Measurements from ENCODE around the gene FN3KRP. TPM values are rescaled to one million over a fixed set of nuclear protein-coding genes. Genes with fewer than 3 reads are reported as not detected.

Gene FN3KRP
- total and polyA plus RNA-seq, 4 donors = 17.3 to 27.6 (median 23.6) TPM

DNA sequence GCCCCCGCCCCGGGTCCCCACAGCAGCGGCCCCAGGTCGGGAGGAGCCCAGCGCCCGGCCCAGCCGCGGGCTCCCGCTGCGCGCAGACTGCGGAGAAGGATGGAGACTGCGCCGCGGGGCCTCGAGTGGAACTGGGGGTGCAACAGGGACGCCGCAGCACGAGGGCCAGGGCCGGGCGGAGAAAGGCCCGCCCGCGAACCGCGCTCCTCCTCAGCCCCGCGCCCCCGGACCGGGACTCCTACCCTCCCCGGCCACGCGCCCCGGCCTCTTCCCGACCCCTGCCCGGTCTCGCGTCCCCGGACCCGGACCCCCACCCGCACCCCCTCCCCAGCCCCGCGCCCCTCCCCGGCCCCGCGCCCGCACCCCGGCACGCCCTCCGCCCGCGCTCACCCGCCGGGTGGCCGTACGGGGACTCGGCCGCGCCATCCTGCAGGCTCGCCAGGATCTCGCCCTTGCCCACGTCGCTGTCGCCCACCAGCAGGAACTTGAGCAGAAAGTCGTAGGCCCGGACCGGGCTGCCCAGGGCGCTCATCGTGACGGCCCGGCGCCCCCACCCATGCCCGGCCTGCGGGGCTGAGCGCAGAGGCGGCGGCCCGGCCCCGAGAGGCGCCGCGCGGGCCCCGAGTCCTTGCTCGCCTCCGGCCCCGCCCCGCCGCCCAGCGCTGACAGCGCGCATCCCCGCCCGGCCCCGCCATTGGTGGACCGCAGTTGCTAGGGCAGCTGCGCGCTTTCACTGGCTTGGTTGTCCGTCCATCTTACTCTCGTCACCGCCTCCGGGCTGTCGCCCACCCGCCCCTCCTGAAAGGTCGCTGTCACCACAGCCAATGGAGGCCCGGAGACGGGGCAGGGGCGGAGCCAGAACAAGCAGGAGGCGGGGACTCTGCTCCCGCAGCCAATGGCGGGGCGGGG lies 18.2 kb upstream of the FN3KRP start, which contains the start of gene RAB40B:
RAB40B (minus strand) TSS at position 634 of the 909 bp plus-strand sequence; CDS start at position 532, 102 bp downstream.
- peak within 1 kb of the TSS; percentile 80 for H3K4me3 ChIP-seq
- peaks cover 0 to 23% (median 12%) of the 10 kb centered on the region in 5 donors for H3K4me1 ChIP-seq (ENCODE audit: control insufficient read depth in 5 of 5, insufficient read depth in 5 of 5, low read length in 5 of 5)
- peaks cover 0 to 4% (median 2%) of the 10 kb centered on the region in 4 donors for H3K36me3 ChIP-seq (ENCODE audit: control insufficient read depth in 4 of 4, insufficient read depth in 4 of 4, low read length in 4 of 4)
- 0 to 1% methylated on average over 66 to 112 of the region's 112 CpGs for WGBS, 2 donors
- no peak within 1 kb of the TSS for H3K9ac ChIP-seq (ENCODE audit: insufficient read depth in 1 of 2, low read length in 2 of 2)
- DNase-seq = peak; percentile 99 to 100 (median 99)
- peak within 1 kb of the TSS; percentile 38 for H3K27ac ChIP-seq (ENCODE audit: low read depth in 1 of 2, low read length in 1 of 2)
- ATAC-seq (ENCODE audit: insufficient read depth, low FRiP score) = peak; percentile 97
- H3K27me3 ChIP-seq (ENCODE audit: control insufficient read depth in 3 of 3, insufficient read depth in 3 of 3, low read length in 2 of 3) = no peaks in the 10 kb centered on the region
- peaks cover 0 to 7% (median 2%) of the 10 kb centered on the region in 4 donors for H3K9me3 ChIP-seq (ENCODE audit: control insufficient read depth in 4 of 4, insufficient read depth in 3 of 4, low read length in 3 of 4)
- TF ChIP-seq, protein P1, sequence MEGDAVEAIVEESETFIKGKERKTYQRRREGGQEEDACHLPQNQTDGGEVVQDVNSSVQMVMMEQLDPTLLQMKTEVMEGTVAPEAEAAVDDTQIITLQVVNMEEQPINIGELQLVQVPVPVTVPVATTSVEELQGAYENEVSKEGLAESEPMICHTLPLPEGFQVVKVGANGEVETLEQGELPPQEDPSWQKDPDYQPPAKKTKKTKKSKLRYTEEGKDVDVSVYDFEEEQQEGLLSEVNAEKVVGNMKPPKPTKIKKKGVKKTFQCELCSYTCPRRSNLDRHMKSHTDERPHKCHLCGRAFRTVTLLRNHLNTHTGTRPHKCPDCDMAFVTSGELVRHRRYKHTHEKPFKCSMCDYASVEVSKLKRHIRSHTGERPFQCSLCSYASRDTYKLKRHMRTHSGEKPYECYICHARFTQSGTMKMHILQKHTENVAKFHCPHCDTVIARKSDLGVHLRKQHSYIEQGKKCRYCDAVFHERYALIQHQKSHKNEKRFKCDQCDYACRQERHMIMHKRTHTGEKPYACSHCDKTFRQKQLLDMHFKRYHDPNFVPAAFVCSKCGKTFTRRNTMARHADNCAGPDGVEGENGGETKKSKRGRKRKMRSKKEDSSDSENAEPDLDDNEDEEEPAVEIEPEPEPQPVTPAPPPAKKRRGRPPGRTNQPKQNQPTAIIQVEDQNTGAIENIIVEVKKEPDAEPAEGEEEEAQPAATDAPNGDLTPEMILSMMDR (IDR thresholded peaks at IDR 0.05; ENCODE audit: control extremely low read depth, extremely low read depth) = no peak

DNA sequence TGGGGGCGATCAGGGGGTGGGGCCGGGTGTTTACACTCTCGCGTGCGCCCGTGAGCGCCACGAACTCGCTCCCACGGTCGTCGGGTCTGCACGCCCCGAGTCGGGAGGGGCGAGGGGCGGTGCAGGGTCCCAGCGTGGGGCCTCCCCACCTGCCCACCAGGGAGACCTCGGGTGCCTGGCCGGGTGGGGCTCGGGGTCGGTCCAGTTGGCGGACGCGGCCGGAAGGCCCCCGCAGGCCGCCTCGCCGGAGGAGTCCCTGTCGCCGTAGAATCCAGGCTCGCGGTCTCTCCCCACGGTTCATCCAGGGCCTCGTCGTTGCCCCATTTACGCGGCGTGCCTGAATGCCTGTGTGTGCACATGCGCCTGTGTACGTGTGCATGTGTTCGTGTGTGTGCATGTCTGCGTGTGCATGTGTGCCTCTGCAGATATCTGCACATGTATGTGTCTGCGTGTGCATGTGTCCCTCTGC lies 17.5 kb upstream of the FN3KRP start:
- peak overlapping the region in 1 of 2 donors; percentile 32 for H3K27ac ChIP-seq (ENCODE audit: low read depth in 1 of 2, low read length in 1 of 2)
- 4 to 7% methylated on average over 43 to 45 of the region's 45 CpGs for WGBS, 2 donors
- peaks cover 0 to 4% (median 2%) of the 10 kb centered on the region in 4 donors for H3K36me3 ChIP-seq (ENCODE audit: control insufficient read depth in 4 of 4, insufficient read depth in 4 of 4, low read length in 4 of 4)
- H3K4me3 ChIP-seq = peak overlapping the region; percentile 59
- peaks cover 0 to 7% (median 2%) of the 10 kb centered on the region in 4 donors for H3K9me3 ChIP-seq (ENCODE audit: control insufficient read depth in 4 of 4, insufficient read depth in 3 of 4, low read length in 3 of 4)
- H3K27me3 ChIP-seq (ENCODE audit: control insufficient read depth in 3 of 3, insufficient read depth in 3 of 3, low read length in 2 of 3) = no peaks in the 10 kb centered on the region
- TF ChIP-seq, protein P1 (IDR thresholded peaks at IDR 0.05; ENCODE audit: control extremely low read depth, extremely low read depth) = no peak
- H3K4me1 ChIP-seq (ENCODE audit: control insufficient read depth in 5 of 5, insufficient read depth in 5 of 5, low read length in 5 of 5) = peaks cover 0 to 23% (median 12%) of the 10 kb centered on the region in 5 donors
- no peak overlapping the region for H3K9ac ChIP-seq (ENCODE audit: insufficient read depth in 1 of 2, low read length in 2 of 2)
- ATAC-seq (ENCODE audit: insufficient read depth, low FRiP score) (no peak), DNase-seq (no peak)

DNA sequence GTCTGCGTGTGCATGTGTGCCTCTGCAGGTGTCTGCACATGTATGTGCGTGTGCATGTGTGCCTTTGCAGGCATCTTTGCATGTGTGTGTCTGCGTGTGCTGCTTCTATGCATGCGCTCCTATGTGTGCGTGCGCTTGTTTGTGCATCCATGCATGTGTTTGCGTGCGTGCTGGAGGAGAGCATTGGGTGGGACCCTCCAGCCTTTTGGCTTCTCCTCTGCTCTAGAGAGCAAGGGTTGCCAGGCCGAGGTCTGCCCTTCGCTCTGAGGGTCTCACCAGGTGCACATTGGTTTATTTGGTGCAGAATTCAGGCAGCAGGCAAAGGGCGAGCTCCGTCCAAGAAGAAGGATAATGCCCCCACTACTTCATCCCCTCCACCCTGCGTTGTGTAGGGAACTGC lies 17.0 kb upstream of the FN3KRP start:
- no peak for DNase-seq
- TF ChIP-seq, protein P1 (IDR thresholded peaks at IDR 0.05; ENCODE audit: control extremely low read depth, extremely low read depth) = no peak
- H3K4me1 ChIP-seq (ENCODE audit: control insufficient read depth in 5 of 5, insufficient read depth in 5 of 5, low read length in 5 of 5) = peaks cover 0 to 23% (median 12%) of the 10 kb centered on the region in 5 donors

More for the DNA sequence above, 17.0 kb upstream of the FN3KRP start:
- peaks cover 0 to 3% (median under 1%) of the 10 kb centered on the region in 4 donors for H3K36me3 ChIP-seq (ENCODE audit: control insufficient read depth in 4 of 4, insufficient read depth in 4 of 4, low read length in 4 of 4)
- H3K27me3 ChIP-seq (ENCODE audit: control insufficient read depth in 3 of 3, insufficient read depth in 3 of 3, low read length in 2 of 3) = no peaks in the 10 kb centered on the region
- H3K9me3 ChIP-seq (ENCODE audit: control insufficient read depth in 4 of 4, insufficient read depth in 3 of 4, low read length in 3 of 4) = peaks cover 0 to 5% (median under 1%) of the 10 kb centered on the region in 4 donors
- WGBS, 2 donors = 86 to 88% methylated on average over 13 of the region's 13 CpGs
- ATAC-seq (ENCODE audit: insufficient read depth, low FRiP score) = no peak
- H3K4me3 ChIP-seq = no peak overlapping the region
- H3K27ac ChIP-seq (ENCODE audit: low read depth in 1 of 2, low read length in 1 of 2) = no peak overlapping the region
- H3K9ac ChIP-seq (ENCODE audit: insufficient read depth in 1 of 2, low read length in 2 of 2) = no peak overlapping the region

Measured in lung (tissue), 12 donors.